PFSK-1 (cell line): Measurements from ENCODE around the gene CYP26C1.

Source experiments
- POLR2AphosphoS5 ChIP-seq: IDR thresholded peaks from 2 replicates; pipeline ENCODE4 v1.6.1; 2012; ENCODE audit warnings: low read depth, mild to moderate bottlenecking, control low read depth, low read length, moderate library complexity
- REST ChIP-seq, 2 experiments: IDR thresholded peaks; 2 replicates each; pipeline versions ENCODE4 v1.6.1 to v1.8.0; 2011 to 2012; ENCODE audit warnings: low read depth in 2 of 2, low read length in 2 of 2, control low read depth in 1 of 2, inconsistent platforms in 1 of 2, mild to moderate bottlenecking in 1 of 2, moderate library complexity in 1 of 2; ENCODE audit not compliant: insufficient read depth in 1 of 2
- SIN3A ChIP-seq: IDR thresholded peaks from 2 replicates; pipeline ENCODE4 v1.6.1; 2012; ENCODE audit warnings: mild to moderate bottlenecking, low read length, moderate library complexity, borderline replicate concordance; ENCODE audit not compliant: insufficient read depth

DNA sequence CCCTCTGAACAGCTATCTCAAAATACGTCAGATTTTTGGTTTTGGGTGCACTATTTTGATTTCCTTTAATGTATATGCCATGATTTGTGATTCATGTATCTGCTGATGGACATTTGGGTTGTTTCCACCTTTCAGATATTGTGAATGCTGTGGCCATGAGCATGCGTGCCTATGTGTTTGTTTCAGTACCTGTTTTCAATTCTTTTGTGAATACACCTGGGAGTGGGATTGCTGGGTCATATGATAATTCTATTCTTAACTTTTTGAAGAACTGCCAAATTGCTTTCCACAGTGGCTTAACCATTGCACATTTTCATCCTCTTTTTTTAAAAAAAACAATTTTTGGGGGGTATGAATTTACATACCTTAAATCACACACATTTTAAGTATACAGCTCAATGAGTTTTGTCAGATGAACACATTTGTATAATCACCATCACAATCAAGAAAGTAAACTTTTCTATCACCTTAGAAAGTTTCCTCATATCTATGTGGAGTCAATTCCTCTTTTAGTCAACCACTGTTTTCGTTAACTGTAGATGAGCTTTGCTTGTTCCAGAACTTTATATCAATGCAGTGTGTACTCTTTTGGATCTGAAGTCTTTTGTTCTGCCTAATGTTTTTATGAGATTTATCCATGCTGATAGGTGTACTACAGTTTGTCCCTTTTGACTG lies 50.0 kb downstream of the CYP26C1 start:
- TF ChIP-seq SIN3A (no peak), POLR2AphosphoS5 (no peak), REST (IDR thresholded peaks at IDR 0.05; ENCODE audit: insufficient read depth in 1 of 2, low read depth in 2 of 2, low read length in 2 of 2) (no peak)
